Forelimb muscle (tissue), 1 donor: ENCODE data around the gene ZNF536. TPM values are rescaled to one million over a fixed set of nuclear protein-coding genes. Genes with fewer than 3 reads are reported as not detected.

Source experiments
- DNase-seq: peaks from one replicate; pipeline ENCODE4 v3.0.0-alpha.2; 2013; ENCODE audit warnings: low read depth
- polyA plus RNA-seq: library from polyadenylated mRNA; unstranded; fragments of 120-200 nt; gene quantifications from one replicate; pipeline ENCODE4 v1.2.1, GENCODE V29; 2013; ENCODE audit not compliant: insufficient read length

Gene ZNF536
- 2.3 TPM for polyA plus RNA-seq

DNA sequence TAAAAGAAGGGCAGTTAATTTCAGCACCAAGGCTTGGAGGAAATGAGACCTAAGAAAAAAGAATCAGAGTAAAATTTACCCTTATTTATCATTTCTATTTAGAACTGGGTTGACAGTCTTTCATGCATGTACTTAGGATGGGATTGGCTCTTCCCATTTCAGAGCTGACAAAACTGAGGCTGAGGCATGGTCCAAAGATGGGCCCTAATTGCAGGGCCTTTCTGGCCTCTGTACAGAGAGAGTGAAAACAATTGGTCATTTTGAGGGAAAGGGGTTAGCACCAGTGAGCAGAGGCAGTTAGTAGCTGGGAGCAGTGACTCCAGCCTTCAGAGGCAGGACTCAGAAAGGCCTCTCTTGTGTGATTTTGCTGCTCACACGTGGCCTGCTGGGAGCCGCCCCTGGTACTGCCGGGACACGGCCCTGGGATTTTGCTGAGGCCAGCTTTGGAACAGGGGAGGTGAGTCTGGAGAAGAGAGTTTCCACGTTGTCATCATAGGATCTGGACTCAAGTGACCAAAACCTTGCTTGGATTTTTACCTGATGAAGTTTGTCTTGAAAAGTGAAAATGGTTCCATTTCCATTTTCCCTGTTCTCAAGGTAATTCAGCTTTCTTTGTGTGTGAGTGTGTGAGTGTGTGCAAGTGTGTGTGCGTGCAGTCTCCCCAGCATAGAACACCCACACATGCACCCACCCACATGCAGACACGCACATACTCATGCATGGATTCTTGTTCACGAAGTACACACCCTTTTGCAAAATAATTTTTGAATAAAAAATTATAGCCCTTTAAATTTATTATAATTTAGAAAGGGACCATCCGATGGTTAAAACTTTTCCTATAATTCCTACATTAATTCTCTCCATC, at the start of gene ZNF536:
ZNF536 (plus strand) TSS at position 425 of the 865 bp plus-strand sequence. CDS start 71,179 bp downstream, outside the sequence.
- DNase-seq: no peak

DNA sequence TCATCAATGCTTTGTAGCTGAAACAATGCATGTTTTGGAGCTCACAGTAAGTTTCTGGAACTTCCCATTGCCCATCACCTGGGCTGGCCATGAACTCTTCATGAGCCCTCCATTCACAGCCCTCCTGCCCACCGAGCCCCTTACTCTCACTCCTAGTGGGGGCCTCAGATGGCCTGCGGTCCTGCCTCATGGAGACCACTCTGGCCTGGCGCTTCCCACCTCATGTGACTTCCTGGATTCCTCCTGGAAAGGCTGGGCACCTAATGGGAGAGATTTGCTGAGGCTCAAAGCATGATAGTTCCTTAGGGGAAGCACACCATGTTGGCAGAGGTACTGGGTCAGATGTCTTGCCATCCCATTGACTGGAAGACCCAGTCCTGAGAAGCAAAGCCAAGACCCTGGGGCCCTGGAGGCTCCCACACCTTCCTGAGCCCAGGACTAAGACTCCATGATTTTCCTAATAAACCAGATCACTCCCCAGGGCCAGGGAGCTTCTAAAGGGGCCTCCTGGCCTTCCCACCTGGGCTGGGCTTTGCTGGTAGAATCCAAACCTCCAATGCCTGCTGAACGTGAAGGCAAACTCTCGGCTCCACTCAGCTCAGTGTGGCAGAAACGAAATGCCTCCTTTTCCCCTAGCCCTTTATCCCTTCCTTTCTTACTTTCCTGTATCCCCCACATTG, 49.4 kb upstream of the ZNF536 start:
- DNase-seq: no peak

DNA sequence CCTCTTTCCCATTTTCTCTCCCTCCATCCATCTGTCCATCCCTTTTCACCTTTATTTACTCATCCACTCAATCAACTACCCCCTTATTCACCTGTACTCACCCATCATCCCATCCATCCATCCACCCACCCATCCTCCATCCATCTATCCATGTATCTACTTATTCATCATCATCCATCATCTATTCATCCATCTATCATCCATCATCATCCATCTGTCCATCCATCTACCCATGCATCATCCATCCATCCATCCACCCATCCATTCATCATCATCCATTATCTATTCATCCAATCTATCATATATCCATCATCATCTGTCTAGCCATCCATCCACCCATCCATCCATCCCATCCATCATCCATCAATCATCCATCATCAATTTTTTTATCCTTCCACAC, 48.3 kb upstream of the ZNF536 start:
- no peak for DNase-seq

DNA sequence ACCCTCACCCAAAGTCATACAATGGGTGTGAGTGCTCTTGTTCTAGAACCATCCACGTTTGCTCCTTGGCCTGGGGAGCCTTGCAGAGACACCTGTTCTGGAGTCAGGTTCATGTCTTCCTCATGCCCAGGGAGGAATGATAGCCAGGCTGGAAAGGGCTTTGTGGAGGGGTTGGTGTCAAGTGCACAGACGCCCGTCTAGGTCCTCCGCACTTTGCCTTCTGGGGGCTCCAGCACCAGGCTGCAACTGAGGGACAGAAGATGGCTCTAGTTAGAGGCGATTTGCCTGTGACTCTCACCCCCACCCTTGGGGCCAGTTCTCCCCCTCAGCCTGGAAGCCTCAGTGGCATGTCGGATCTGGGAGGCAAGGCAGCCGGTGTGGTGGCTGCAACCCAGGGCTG, 47.2 kb upstream of the ZNF536 start:
- no peak for DNase-seq

DNA sequence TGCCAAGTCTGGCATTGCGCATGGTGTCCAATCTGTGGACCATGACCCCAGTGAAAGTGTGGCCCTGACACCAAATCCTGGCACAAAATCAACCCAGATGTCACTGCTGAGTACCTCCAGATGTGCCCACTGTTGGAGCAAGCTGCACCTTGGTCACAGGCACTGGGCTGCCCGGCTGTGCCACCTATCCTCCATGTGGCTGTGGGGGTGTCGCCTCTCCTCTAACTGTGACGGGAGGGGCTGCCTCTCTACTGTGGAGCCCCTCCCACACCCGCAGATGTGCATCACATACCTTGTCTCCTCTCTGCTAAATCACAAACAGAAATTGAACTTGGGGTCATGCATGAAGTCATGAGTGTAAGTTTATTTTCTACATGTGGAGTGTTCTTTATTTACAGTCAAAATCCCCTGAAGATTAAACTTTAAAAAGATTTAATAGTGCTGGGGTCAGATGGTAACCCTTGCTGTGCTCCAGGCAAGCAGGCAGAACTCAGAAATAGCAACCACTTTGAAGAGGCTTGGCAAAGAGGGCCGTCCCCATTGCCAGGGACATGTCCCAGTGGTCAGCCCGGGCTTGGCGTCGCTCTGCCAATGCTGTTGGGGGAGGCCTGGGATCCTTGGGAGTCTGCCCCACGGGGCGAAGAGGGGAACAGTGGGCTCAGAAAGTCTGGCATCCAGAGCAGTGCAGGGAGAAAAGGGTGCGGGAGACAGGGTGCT, 46.4 kb upstream of the ZNF536 start:
- no peak for DNase-seq

DNA sequence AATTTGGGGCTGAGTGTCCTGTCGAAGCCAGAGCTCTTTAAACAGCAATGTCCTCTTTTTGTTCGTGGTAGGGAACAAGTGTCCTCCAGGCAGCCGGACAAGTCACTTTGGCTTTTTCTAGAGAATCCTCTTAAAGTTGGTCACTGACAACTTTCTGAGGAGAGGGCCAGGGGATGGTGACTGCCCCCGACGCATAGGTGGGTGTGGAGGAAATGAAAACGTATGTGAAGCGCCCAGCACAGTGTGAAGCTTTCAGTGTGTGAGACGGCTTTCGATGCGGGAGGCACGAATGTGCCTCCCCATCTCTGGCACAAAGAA, 45.8 kb upstream of the ZNF536 start:
- no peak for DNase-seq

DNA sequence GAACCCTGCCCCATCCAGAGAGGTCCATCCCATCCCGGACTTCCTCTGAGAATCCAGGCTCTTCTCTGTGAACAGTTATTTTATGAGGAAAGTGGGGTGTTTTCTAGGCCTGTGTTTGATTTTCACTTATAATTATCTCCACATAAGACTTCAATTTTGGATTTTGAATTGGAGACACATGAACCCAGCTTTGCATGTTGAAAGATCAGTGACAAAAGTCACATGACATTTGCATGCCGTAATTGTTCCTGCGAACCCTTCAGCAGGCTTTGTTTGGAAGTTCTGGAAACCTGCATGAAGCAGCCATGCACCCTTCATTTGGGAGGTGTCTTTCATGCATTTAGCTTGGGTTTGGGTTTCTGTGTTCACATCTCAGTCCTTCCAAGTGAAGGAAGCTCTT, 44.9 kb upstream of the ZNF536 start:
- DNase-seq: no peak

DNA sequence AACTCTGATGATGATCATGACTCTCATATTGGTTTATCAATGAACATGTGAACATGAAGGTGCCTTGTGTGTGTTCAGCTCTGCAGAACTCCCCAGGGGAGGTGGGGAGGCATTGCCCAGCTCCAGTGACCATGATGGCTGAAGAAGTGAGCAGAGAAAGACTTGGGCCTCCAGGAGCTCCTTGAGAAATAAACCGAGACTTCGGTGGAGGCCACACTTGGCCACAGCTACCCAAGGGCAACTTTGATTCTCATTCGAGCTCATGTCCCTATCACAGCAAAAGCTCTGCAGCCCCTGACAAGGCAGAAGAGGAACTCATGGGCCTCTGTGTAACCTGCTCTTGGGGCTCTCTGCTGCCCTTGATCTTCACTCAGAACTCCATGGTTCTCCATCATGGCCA, 44.1 kb upstream of the ZNF536 start:
- DNase-seq: no peak

DNA sequence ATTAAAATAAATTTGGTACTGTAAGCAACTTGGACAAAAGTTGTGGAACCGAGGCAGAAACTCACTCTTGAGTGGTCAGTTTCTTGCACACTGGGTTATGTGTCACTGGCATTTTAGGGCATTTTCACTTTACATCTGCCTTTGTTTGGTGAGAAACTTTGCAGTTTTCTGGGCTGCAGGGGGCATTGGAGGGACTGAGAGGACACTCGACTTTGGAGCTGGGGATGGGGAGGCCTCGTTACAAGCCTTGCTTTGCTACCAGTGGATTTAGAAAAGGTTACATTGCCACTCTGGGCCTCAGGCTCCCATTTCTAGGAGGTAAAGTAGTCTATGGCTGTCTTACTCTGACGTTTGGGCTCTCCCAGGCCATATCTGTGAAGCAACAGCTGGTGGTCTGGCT, 41.9 kb upstream of the ZNF536 start:
- DNase-seq: no peak

DNA sequence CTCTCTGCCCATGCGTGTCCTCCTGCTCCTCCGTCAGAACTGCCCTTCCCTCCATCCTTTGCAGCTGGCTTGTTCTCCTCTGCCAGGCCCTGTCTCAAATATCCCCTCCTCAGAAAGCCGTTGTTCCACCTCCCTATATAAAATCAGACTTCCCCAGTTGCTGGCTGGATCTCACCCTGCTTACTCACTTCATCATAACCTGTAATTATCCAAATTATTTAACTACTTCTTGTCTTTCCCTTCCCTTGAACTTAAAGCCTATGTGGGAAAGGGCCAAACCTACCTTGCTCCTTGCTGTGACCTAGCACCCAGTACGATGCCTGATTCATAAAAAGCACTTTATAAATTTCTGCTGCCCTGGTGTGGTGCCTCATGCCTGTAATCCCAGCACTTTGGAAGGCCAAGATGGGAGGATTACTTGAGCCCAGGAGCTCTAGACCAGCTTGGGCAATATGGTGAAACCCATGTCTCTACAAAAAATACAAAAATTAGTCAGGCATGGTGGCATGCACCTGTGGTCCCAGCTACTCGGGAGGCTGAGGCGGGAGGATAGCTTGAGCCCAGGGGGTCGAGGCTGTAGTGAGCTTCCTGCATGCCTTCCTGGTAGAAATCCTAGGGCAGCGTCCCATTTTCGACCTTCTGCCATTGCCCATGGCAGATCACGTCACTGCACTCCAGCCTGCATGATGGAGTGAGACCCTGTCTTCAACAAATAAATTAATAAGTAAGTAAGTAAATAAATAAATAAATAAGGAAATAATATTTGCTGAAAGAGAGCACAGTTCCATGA, 39.5 kb upstream of the ZNF536 start:
- DNase-seq: no peak

DNA sequence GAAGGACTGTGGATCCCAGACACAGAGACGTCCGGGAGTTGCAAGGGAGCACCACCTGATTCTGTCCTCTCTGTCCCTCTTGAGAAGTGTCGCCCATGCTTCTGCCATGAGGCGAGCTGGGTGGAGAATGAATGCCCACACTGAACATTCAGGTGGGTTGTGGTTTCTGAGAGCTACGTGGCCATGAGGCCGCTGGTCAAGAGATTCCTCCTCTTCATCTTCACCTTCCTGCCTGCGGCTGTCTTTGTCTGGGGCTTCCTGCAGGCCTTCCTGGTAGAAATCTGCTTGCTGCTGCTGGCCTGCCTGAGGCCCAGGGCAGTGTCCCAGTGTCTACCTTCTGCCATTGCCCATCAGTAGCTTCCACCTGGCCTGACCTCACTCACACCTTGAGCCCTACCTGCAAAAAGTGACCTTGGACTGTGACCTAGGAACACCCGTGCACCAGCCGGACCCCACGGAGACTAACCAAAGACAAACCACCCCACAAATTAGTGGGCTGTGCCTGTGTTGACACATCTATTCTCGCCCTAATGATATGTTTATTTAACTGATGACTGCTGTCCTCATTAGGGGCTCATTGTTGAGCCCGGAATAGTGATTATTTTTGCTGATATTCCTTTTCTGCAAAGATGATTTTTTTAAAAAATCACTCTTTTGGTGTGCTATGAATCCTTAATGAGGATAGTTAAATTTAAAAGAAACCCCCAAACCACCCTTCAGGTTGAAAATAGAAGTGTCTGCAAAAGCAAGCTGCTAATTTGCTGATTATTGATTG, 38.7 kb upstream of the ZNF536 start:
- no peak for DNase-seq

DNA sequence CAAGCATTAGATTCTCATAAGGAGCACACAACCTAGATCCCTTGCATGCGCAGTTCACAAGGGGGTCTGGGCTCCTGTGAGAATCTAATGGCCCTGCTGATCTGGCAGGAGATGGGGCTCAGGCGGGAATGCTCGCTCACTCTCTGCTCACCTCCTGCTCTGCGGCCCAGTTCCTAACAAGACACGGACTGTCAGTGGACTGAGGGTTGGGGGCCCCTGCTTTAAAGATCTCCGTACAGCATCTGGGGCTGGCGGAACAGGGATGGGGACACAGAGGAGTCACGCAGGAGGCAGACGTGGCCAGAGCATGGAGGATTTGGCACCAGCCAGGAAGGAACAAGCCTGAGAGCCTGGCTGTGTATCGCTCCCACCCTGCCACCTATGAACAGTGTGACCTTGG, 37.3 kb upstream of the ZNF536 start:
- DNase-seq: no peak

DNA sequence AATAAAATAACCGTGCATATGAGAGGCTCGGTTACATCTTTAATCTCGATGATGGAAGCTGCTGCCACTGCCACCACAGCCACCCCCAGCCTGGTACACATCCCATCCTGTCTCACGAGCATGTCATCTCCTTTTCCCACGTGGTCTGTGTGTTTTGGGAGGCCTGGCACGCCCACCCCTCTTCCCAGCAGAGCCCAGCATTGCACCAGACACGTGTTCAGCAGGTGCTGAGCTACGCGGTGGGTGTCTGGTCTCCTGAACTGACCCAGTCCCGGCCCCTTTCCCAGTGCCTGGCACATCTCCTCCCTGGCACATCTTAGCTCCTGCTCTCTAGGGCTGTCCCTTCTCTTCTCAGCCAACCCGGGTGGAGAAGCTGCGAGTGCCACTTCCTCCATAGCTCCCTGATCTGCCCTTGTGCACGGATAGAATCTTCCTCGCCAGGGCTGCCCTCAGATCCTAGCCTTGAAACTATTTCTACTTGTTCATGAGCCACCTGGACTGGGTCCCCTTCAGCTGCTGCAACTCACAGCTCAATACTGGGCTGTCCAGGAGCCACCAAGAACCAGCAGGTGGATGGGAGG, 36.8 kb upstream of the ZNF536 start:
- DNase-seq: no peak

DNA sequence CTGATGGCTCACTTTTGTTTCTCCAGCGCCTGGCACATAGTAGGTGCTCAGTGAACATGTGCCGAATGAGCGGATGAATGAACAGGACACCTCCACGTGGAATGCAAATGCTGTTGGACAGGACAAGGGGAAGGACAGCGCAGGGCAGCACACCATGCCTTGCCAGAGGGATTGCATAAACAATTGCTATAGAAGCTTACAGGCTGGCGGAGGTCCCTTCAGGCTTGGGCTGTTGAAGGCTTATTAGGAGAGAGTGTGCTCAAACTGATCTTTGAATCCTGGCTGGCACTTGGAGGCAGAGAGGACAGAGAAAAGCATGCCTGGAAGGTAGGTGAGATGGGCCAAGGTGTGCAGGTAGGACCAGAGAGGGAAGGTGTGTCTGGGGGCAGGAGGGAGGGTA, 35.9 kb upstream of the ZNF536 start:
- no peak for DNase-seq

DNA sequence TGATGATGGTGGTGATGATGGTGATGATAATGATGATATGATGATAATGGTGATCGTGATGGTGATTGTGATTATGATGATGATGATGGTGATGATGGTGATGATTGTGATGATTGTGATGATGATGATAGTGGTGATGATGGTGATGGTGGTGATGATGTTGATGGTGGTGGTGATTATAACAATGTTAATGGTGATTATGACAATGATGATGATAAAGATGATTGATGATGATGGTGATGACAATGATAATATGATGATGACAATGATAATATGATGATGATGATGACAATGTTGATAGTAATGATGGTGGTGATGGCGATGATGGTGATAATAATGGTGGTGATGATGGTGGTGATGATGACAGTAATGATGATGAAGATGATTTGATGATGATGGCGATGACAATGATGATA, 34.1 kb upstream of the ZNF536 start:
- DNase-seq: no peak

DNA sequence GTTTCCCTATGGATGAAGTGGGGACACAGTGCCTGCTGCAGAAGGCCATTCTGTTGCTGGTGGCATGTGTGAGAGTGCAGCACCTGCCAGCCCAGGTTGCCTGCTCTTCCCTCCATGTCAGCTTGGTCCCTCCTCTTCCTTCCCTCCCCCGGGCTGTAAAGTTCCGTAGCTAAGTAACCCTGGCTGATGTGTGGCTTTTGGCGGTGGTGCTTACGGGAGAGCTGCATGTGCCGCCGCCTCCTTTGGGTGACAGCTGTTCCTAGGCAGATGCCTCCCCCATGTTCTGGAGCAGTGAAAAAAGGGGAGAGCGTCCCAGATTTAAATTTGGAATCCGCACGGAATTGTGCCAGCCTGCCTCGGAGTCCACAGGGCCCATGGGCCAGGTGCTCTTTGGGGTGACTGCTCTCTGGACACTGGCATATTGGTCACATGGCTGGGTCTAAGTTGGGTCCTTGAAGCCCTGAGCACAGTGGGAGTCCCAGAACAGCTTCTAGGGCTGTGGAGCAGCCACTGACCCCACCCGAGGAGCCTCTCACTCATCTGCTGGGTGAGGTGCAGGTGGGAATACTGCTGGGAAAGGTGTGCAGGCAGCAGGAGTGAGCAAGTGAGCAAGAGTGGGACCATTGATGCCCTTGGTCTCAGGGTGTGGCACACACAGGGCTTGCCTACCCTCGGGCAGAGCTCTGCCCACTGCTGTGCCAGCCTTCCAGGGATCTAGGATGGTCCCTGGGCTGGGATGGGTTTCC, 33.1 kb upstream of the ZNF536 start:
- no peak for DNase-seq

DNA sequence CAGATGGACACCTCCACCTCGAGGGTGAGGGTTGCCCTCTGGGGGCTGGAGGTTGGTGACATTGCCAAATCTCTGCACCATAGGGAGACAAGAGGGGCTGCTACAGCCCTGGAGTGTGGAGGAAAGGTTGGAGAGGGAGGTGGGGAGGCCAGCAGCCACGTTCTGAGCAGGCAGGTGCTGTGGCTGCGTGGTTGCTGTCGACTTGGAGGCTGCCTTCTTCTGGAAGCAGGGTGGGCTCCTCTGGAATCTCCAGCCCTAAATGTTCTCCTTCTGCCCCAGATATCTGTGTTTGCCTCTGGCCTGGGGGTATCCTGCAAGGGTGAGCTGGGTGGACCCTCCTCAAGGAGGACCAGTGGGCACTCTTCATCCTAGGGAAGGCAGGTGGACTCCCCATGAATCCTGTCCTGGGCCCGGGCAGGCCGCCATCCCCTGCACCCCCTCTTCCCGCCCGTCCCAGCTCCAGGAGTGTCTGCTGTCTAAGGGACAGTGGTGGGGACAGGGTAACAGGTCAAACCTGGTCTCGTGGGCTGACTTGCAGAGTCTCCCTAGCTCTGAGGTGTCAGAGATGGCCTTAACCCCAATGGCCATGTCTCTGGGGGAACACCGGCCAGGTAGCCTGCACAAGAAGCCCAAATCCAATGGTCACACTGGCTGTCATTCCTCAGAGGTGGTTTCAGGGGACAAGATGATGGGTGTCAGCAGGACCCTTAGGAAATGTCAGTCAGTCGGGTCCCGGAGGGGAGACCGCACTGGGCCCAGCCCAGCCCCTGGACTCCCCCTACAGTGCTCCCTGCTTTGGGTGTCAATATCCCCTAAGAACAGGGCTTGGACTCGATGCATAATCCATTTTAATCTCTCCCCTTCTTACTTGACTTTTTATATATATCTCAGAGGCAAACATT, 32.3 kb upstream of the ZNF536 start:
- no peak for DNase-seq

DNA sequence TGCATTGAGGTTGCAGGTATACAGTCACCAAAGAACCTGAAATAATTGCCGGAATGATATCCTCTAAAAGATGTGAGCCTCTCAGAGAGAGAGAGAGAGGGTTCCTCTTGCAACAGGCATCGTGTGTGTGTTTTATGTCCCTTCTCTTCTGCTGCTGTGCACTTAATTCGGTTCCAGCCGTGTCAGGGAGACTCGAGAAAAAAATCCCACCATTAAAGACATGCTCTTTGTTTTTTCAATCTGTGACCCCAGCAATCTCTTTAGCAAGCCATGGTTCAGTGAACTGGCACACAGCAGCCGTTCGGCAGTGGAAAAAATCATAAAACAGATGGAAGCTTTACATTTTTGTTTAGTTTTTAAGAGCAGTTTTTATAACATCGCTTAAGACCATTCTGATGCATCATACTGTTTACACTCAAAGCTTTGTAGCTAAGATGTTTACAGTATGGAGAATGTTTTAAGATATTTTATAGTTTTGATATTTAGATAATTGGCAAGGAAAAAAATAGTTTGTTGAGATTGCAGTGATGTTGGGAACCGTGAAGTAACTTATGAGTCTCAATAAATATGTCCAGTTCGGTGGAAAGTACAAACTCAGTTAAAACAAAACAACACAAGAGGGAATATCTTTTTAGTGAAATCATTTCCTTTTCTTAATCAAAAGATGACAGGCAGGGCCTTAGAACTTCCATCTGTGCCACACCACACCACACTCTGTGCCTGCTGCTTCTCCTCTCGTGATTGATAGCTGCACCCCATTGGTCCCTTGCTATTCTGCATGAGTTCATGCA, 31.2 kb upstream of the ZNF536 start:
- no peak for DNase-seq
